HEK293T (cell line): Measurements from ENCODE around the gene IGF2.

ENCODE experiments used
- CTCF ChIA-PET: fragments of 350-600 bp; formaldehyde crosslinking; extraction: SDS; loops from one replicate; lab custom pipeline; 2021; ENCODE audit warnings: antibody characterized with exemption, inconsistent platforms; lab: Yijun Ruan, JAX
- POLR2A ChIA-PET: fragments of 350-600 bp; formaldehyde crosslinking; extraction: SDS; loops from one replicate; lab custom pipeline; 2020; ENCODE audit warnings: antibody characterized with exemption, inconsistent platforms; lab: Yijun Ruan, JAX
- DNase-seq: peaks from one replicate; pipeline ENCODE4 v3.0.0; 2012; ENCODE audit warnings: mixed read lengths; ENCODE audit errors: extremely low spot score
- ARNT ChIP-seq: fragments of 450-650 bp; IDR thresholded peaks from 2 replicates; pipeline ENCODE4 v1.6.1; 2017; ENCODE audit warnings: mild to moderate bottlenecking
- BHLHE40 ChIP-seq: fragments of 450-650 bp; IDR thresholded peaks from 2 replicates; pipeline ENCODE4 v1.6.1; 2016; ENCODE audit warnings: mild to moderate bottlenecking, moderate library complexity, borderline replicate concordance
- CTBP1 ChIP-seq: fragments of 450-650 bp; IDR thresholded peaks from 2 replicates; pipeline ENCODE4 v1.6.1; 2016; ENCODE audit warnings: borderline replicate concordance
- ELF4 ChIP-seq: fragments of 450-650 bp; IDR thresholded peaks from 2 replicates; pipeline ENCODE4 v1.6.1; 2017; ENCODE audit warnings: antibody characterized with exemption
- FOXA1 ChIP-seq: fragments of 450-650 bp; IDR thresholded peaks from 2 replicates; pipeline ENCODE4 v1.6.1; 2016; ENCODE audit warnings: mild to moderate bottlenecking
- FOXK2 ChIP-seq: fragments of 450-650 bp; IDR thresholded peaks from 2 replicates; pipeline ENCODE4 v1.6.1; 2016; ENCODE audit warnings: mild to moderate bottlenecking
- FOXM1 ChIP-seq: fragments of 450-650 bp; IDR thresholded peaks from 2 replicates; pipeline ENCODE4 v1.6.1; 2017; ENCODE audit warnings: mild to moderate bottlenecking, borderline replicate concordance
- HDGF ChIP-seq: fragments of 450-650 bp; IDR thresholded peaks from 2 replicates; pipeline ENCODE4 v1.6.1; 2017; ENCODE audit warnings: antibody characterized with exemption, borderline replicate concordance
- L3MBTL2 ChIP-seq: fragments of 450-650 bp; conservative IDR thresholded peaks from 2 replicates; pipeline ENCODE4 v1.6.1; 2016; ENCODE audit warnings: mild to moderate bottlenecking
- LEF1 ChIP-seq: fragments of 450-650 bp; IDR thresholded peaks from 2 replicates; pipeline ENCODE4 v1.6.1; 2017; ENCODE audit warnings: mild to moderate bottlenecking, borderline replicate concordance
- NFRKB ChIP-seq: fragments of 450-650 bp; IDR thresholded peaks from 2 replicates; pipeline ENCODE4 v1.6.1; 2016; ENCODE audit warnings: mild to moderate bottlenecking, moderate library complexity
- PKNOX1 ChIP-seq: fragments of 450-650 bp; IDR thresholded peaks from 2 replicates; pipeline ENCODE4 v1.6.1; 2016
- SP1 ChIP-seq: fragments of 450-650 bp; IDR thresholded peaks from 2 replicates; pipeline ENCODE4 v1.6.1; 2017
- SUZ12 ChIP-seq: fragments of 450-650 bp; IDR thresholded peaks from 2 replicates; pipeline ENCODE4 v1.6.1; 2016; ENCODE audit warnings: mild to moderate bottlenecking
- TARDBP ChIP-seq: fragments of 450-650 bp; IDR thresholded peaks from 2 replicates; pipeline ENCODE4 v1.6.1; 2016
- ZNF384 ChIP-seq: fragments of 450-650 bp; IDR thresholded peaks from 2 replicates; pipeline ENCODE4 v1.6.1; 2016

The IGF2 gene

GRCh38 chr11:2136952-2137201, 2.3 kb downstream of the IGF2 start:
- TF ChIP-seq CTBP1 (no peak), FOXK2 (no peak), HDGF (no peak), ZNF384 (no peak)
- CTCF ChIA-PET: interaction anchor here (0.6 kb wide), 1 partner anchor 328 kb away, joined by 4 read pairs; no protein-coding TSS in a partner anchor
- POLR2A ChIA-PET: no interaction called here
- DNase-seq: no peak

GRCh38 chr11:2136209-2136951, 2.8 kb downstream of the IGF2 start:
- ChIA-PET CTCF (no interaction called here), POLR2A (no interaction called here)
- no peak for DNase-seq
- TF ChIP-seq TARDBP (no peak), SUZ12 (no peak), BHLHE40 (no peak), LEF1 (no peak), L3MBTL2 (no peak), ELF4 (no peak), ARNT (no peak), SP1 (no peak), FOXA1 (no peak), CTBP1 (no peak), FOXM1 (no peak), PKNOX1 (no peak), FOXK2 (no peak), ZNF384 (no peak)

- CTCF ChIA-PET: no interaction called here
- TF ChIP-seq L3MBTL2 (no peak), FOXK2 (no peak), ARNT (no peak), LEF1 (no peak)
- POLR2A ChIA-PET: no interaction called here
- no peak for DNase-seq
Observed at GRCh38 chr11:2135648-2136201, 3.5 kb downstream of the IGF2 start.

- POLR2A ChIA-PET: no interaction called here
- TF ChIP-seq BHLHE40 (no peak), HDGF (no peak), FOXM1 (no peak), FOXK2 (no peak), L3MBTL2 (no peak), FOXA1 (no peak), TARDBP (no peak), NFRKB (no peak)
- no peak for DNase-seq
- CTCF ChIA-PET: no interaction called here
Observed at GRCh38 chr11:2135018-2135569, 4.1 kb downstream of the IGF2 start.

GRCh38 chr11:2134022-2135010, 4.9 kb downstream of the IGF2 start:
- no peak for DNase-seq
- no peak for TF ChIP-seq CTBP1
- no peak for TF ChIP-seq FOXK2
- TF ChIP-seq SP1: no peak
- no peak for TF ChIP-seq BHLHE40
- TF ChIP-seq PKNOX1: no peak
- TF ChIP-seq L3MBTL2: no peak
- TF ChIP-seq FOXA1: no peak
- no peak for TF ChIP-seq FOXM1
- no peak for TF ChIP-seq HDGF
- TF ChIP-seq SUZ12: no peak
- TF ChIP-seq LEF1: no peak
- TF ChIP-seq TARDBP: no peak
- TF ChIP-seq ARNT: no peak
- no peak for TF ChIP-seq ELF4
- no peak for TF ChIP-seq ZNF384
- TF ChIP-seq NFRKB: no peak
- ChIA-PET POLR2A (no interaction called here), CTCF (no interaction called here)

- TF ChIP-seq BHLHE40 (no peak), FOXK2 (no peak), ZNF384 (no peak)
- POLR2A ChIA-PET: no interaction called here
- CTCF ChIA-PET: no interaction called here
- no peak for DNase-seq
Observed at GRCh38 chr11:2133241-2134021, 5.8 kb downstream of the IGF2 start.
